GM21515 (cell line): Measurements from ENCODE around the gene FAM149B1.
"Not testable (repeated sequence)": the region's sequence is repeated elsewhere in the genome, so short reads cannot be mapped to it uniquely, and the experiment has no call there.

Experiments
- ATAC-seq: cut with Tn5 transposase; IDR thresholded peaks from one replicate; pipeline ENCODE4 v1.9.1; 2021; ENCODE audit not compliant: unreplicated experiment

Gene FAM149B1

GRCh38 chr10:73232887-73233286, 65.0 kb downstream of the FAM149B1 start:
- no peak for ATAC-seq

GRCh38 chr10:73233883-73234282, 66.0 kb downstream of the FAM149B1 start:
- ATAC-seq, result no peak

DNA sequence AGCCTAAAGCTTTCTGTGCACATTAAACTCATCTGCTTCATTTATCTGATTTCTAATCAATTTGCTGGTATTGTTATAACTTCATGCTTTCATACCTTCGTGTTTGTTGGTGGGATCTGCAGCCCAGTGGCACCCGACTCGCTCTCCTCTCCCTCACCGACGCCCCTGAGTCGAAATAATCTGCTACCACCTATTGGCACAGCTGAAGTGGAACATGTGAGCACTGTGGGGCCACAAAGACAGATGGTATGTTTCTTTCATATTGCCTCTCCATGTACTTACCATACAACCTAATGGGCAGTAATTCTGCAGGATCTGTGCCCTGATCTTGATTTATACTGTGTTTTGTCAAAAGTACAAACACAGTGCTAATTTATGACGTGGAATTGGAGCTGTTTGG, 66.8 kb downstream of the FAM149B1 start:
- no peak for ATAC-seq

DNA sequence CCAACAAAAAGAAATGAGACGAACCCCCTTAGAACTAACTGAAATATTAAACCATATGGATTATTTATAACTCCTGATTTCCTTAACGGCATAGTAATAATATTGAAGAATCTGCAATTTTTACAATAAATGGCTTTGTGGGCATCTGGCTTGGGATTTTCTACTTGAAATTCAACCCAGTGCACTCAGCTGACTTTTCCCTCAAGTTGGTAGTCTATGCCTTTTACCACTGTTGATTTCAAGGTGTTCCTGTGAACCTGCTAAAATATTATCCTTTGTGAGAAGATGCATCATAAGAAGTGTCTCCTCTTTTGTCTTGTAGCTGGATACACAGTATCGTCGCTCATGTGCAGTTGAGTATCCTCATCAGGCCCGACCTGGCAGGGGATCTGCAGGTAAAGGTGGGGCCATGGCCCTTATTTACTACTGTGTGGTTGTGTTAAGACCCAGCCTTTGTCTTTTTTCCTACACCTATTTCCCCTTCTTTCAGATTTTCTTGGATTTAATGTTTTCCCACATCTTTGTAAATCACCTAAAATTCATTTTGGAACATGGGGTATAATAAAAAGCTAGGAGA, 71.2 kb downstream of the FAM149B1 start:
- no peak for ATAC-seq

- no peak for ATAC-seq
Observed at GRCh38 chr10:73239908-73240307, 72.0 kb downstream of the FAM149B1 start.

DNA sequence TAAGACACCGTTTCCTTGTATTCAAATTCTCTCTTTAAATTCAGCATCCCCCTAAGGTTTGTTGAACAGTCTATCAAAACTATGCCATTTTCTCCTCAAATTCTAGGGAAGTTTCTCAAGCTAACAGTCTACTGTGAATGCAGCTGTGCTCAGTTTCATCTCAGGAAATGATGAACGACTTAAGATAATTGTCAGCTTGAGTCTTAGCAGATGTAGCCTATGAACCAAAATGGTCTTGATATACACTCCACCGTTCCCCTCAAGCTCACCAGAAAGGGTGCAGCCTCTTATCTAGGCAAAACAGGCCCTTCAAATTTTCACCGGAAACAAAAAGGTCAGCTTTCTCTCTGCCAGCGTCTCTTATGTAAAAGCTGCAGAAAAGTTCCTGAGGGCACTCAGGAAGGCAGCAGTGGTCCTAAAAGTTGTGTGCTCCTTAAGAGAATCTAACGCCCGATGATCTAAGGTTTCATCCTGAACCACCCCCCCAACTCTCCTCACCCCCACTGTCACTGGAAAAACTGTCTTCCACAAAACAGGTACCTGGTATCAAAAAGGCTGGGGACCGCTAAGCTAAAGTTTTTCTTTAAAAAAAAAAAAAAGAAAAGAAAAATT, 77.1 kb downstream of the FAM149B1 start:
- no peak for ATAC-seq

- ATAC-seq, result no peak
Observed at GRCh38 chr10:73246322-73246645, 78.4 kb downstream of the FAM149B1 start.

- peak; percentile 76 for ATAC-seq
Observed at GRCh38 chr10:73246646-73247508, 79.0 kb downstream of the FAM149B1 start, which contains the start of gene DNAJC9. Gene DNAJC9, minus strand, starts transcription at chr10:73247255. Its CDS starts 66 bp downstream, at chr10:73247189.

GRCh38 chr10:73247509-73248258, 79.8 kb downstream of the FAM149B1 start:
- no peak for ATAC-seq

DNA sequence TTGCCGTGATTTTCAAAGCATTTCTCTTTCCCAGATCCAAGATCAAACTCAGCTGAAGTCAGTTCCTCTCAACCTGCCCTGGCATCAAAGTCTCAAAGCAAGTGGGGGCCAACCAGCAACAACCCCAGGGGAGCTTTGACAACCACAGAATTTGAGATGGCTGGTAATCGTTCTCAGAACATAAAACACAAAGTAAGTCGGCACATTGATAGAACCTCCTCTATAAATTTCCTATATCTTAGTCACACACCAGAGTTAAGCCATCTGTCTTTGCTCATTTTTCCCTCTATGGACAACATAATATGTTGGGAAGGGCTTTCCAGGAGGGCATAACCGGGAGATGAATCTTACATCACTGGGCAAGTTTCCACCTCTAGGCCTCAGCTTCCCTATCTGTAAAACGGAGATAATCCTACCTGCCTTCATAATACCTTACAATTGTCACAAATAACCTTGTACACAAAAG, 80.4 kb downstream of the FAM149B1 start:
- no peak for ATAC-seq

DNA sequence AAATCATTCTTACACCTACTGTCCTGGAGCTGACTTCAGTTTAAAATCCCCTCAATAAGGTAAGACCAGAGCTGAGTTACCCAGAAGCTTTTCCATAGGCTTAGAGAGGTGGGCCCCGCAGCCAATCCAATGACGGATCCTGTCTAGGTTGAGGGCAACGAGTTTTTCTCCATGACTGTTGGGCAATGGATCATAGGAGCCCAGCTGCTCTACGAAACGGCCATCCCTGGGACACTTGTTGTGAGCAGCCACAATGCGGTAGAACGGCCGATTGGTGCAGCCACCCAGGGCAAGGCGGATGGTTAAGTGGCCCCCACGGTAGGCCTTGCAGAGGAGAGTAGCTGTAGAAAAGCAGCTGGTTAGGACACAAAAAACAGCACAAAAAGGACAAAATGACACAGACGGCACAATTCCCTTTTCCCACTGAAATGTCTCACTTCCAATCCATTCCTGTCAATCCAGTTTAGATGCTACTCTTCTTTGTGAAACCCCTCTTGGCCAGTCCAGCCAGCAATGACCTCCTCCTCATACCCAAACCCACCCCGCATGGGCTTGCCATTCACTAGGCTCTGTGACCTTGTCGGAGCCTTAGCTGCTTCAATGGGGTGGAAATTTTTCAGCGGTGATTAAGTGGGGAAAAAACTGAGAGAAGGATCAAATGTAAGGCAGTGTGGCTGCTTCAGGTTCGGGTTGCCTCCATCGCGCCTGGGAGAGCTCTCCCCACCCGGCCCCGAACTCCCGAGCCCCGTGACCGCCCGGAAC, 83.9 kb downstream of the FAM149B1 start:
- peak; percentile 34 for ATAC-seq

DNA sequence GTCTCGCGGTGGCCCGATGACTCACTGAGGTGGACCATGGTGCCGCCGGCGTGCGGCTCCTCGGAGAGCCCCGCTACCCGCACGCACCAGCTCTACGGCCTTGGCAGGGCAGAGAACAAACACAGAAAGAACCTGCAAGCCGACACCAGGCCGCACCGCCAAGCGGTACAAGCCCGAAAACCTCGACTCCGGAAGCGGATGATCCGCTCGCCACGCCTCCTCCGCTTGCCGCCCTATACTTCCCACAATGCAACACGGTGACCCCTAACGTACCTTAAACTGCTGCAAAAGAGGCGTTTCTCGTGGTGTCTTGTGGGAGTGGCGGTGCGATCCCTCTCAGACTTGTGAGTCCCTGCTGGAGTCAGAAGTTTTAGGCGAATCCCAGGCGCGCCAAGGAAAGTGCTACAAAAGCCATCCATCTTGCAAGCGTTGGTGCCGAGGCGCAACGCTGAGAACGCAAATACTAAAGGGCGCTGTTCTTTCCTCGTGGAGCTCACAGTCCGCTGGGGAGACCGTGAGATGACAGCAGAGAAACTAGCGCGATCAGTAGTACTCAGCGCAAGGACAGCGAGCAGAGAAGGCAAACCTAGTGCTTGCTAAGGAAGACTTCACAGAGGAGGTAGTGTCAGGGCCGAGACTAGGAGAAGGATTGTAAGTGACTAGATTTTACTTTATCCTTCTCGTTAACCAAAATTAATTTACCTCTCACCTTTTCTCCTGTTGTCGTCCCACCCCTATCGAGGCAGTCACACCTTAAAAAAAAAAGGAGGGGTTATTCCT, 84.7 kb downstream of the FAM149B1 start, which contains the start of gene MRPS16:
TSS of gene MRPS16 (minus strand) at position 200 of the 780 bp plus-strand sequence. CDS start at position 38, 162 bp downstream.
- peak; percentile 83 for ATAC-seq

- peak; percentile 23 for ATAC-seq
Observed at GRCh38 chr10:73253225-73253555, 85.3 kb downstream of the FAM149B1 start.

GRCh38 chr10:73258612-73259011, 90.7 kb downstream of the FAM149B1 start:
- not testable (repeated sequence) for ATAC-seq

- ATAC-seq, result no peak
Observed at GRCh38 chr10:73261362-73261995, 93.6 kb downstream of the FAM149B1 start.

- ATAC-seq, result no peak
Observed at GRCh38 chr10:73262105-73262730, 94.3 kb downstream of the FAM149B1 start.

DNA sequence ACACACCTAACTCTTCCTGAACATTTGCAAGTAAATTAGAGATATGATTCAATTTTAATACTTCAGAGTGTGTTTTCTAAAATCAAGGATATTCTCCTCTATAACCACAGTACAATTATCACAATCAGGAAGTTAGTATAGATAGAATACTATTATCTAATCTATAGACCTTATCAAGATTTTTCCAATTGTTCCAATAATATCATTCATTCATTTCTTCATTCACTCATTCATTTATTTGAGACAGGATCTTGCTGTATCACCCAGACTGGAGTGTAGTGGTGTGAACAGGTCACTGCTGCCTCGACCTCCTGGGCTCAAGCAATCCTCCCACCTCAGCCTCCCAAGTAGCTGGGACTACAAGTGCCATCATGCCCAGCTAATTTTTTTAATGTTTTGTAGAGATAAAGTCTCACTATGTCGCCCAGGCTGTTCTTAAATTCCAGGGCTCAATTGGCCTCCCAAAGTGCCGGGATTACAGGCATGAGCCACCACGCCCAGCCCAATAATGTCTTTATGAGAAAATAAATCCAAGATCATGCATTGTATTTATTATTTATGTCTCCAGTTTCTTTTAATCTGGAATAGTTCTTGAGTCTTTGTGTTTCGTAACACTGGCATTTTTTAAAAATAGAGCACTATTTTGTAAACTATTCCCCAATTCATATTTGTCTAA, 95.1 kb downstream of the FAM149B1 start:
- ATAC-seq, result no peak

GRCh38 chr10:73263693-73264347, 95.9 kb downstream of the FAM149B1 start:
- ATAC-seq, result no peak
